Stimulated activated CD4-positive, alpha-beta T cell treated with anti-CD3 and anti-CD28 coated beads, Interleukin-4, amount 100 ng/mL, for 1 hour (primary cell): Measurements from ENCODE around the gene PRDM15.

Source experiments
- DNase-seq: peaks from one replicate; pipeline ENCODE4 v3.0.0-alpha.2; 2020

PRDM15 gene

GRCh38 chr21:41908829-41909228 lies 29.7 kb upstream of the PRDM15 start:
- DNase-seq, result no peak

GRCh38 chr21:41907496-41908258 lies 28.5 kb upstream of the PRDM15 start:
- no peak for DNase-seq

- DNase-seq, result no peak
These were observed 27.6 kb upstream of the PRDM15 start for GRCh38 chr21:41906770-41907169.

- DNase-seq, result no peak
These were observed 24.6 kb upstream of the PRDM15 start for GRCh38 chr21:41903559-41904351.

GRCh38 chr21:41902946-41903345 lies 23.8 kb upstream of the PRDM15 start:
- no peak for DNase-seq

GRCh38 chr21:41901782-41902181 lies 22.6 kb upstream of the PRDM15 start:
- no peak for DNase-seq

GRCh38 chr21:41901099-41901498 lies 22.0 kb upstream of the PRDM15 start:
- DNase-seq, result peak; percentile 29

- no peak for DNase-seq
These were observed 21.3 kb upstream of the PRDM15 start for GRCh38 chr21:41900401-41900800.

- peak; percentile 35 for DNase-seq
These were observed 20.5 kb upstream of the PRDM15 start for GRCh38 chr21:41899426-41900202.

- DNase-seq, result no peak
These were observed 19.9 kb upstream of the PRDM15 start for GRCh38 chr21:41898998-41899397.

GRCh38 chr21:41897700-41898099 lies 18.6 kb upstream of the PRDM15 start:
- no peak for DNase-seq

- DNase-seq, result no peak
These were observed 18.0 kb upstream of the PRDM15 start for GRCh38 chr21:41897047-41897669.

GRCh38 chr21:41895643-41896493 lies 16.7 kb upstream of the PRDM15 start:
- peak; percentile 45 for DNase-seq

- no peak for DNase-seq
These were observed 15.9 kb upstream of the PRDM15 start for GRCh38 chr21:41894922-41895557.

GRCh38 chr21:41894511-41894910 lies 15.4 kb upstream of the PRDM15 start:
- DNase-seq, result no peak

GRCh38 chr21:41892726-41893125 lies 13.6 kb upstream of the PRDM15 start:
- DNase-seq, result no peak

- no peak for DNase-seq
These were observed 12.0 kb upstream of the PRDM15 start for GRCh38 chr21:41891132-41891531.

- no peak for DNase-seq
These were observed 11.2 kb upstream of the PRDM15 start for GRCh38 chr21:41890355-41890754.

- no peak for DNase-seq
These were observed 9.7 kb upstream of the PRDM15 start for GRCh38 chr21:41888749-41889376.

- no peak for DNase-seq
These were observed 8.5 kb upstream of the PRDM15 start for GRCh38 chr21:41887667-41888066.

- DNase-seq, result no peak
These were observed 7.2 kb upstream of the PRDM15 start for GRCh38 chr21:41886328-41886727.
